GM10248 (cell line): Measurements from ENCODE around the gene ELMOD1.

Experiments
- CTCF ChIA-PET: fragments of 300-600 bp; sonication (Branson Sonifier 250); formaldehyde crosslinking; extraction: SDS; loops from one replicate; lab custom pipeline; 2021; ENCODE audit warnings: antibody characterized with exemption; lab: Yijun Ruan, JAX
- POLR2A ChIA-PET: fragments of 350-650 bp; sonication (Branson Sonifier 250); formaldehyde crosslinking; extraction: SDS; loops from one replicate; lab custom pipeline; 2020; ENCODE audit warnings: antibody characterized with exemption; lab: Yijun Ruan, JAX
- DNase-seq: peaks from one replicate; pipeline ENCODE4 v3.0.0; 2012; ENCODE audit errors: extremely low spot score
- TF ChIP-seq, protein P1 (sequence below): IDR thresholded peaks from 2 replicates; pipeline ENCODE4 v1.5.1; 2012; ENCODE audit warnings: mild to moderate bottlenecking, low read depth; ENCODE audit errors: extremely low read depth, missing control alignments, control extremely low read depth

Gene ELMOD1

DNA sequence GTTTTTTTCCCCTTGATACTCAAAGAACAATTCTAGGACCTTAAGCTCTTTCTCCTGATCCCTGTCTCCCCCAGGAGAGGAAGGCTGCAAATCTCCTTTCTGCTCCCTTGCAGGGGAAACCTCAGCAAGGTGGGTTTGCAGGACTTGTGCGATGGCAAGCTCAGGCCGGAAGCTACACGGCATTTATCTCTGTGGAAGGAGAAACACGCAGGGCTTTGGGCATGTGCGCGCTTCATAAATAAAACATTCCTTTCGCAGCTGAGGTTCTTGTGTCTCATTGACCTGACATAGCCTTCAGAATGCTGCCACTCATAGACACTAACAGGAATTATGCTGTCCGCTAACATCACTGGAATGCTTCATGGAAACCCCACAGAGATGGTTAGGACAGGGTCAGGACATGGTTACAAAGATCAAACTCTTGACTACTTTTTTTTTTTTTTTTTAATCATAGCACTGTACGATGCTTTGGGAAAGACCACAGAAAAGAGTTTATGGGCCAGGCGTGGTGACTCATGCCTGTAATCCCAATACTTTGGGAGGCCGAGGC is 78.3 kb downstream of the ELMOD1 start:
- POLR2A ChIA-PET: no interaction called here
- CTCF ChIA-PET: interaction anchor here (1.2 to 1.9 kb wide), 5 partner anchors 8 to 41 kb away, joined by 3 to 10 read pairs (median 7); no protein-coding TSS in a partner anchor
- TF ChIP-seq, protein P1, sequence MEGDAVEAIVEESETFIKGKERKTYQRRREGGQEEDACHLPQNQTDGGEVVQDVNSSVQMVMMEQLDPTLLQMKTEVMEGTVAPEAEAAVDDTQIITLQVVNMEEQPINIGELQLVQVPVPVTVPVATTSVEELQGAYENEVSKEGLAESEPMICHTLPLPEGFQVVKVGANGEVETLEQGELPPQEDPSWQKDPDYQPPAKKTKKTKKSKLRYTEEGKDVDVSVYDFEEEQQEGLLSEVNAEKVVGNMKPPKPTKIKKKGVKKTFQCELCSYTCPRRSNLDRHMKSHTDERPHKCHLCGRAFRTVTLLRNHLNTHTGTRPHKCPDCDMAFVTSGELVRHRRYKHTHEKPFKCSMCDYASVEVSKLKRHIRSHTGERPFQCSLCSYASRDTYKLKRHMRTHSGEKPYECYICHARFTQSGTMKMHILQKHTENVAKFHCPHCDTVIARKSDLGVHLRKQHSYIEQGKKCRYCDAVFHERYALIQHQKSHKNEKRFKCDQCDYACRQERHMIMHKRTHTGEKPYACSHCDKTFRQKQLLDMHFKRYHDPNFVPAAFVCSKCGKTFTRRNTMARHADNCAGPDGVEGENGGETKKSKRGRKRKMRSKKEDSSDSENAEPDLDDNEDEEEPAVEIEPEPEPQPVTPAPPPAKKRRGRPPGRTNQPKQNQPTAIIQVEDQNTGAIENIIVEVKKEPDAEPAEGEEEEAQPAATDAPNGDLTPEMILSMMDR: no peak
- no peak for DNase-seq

DNA sequence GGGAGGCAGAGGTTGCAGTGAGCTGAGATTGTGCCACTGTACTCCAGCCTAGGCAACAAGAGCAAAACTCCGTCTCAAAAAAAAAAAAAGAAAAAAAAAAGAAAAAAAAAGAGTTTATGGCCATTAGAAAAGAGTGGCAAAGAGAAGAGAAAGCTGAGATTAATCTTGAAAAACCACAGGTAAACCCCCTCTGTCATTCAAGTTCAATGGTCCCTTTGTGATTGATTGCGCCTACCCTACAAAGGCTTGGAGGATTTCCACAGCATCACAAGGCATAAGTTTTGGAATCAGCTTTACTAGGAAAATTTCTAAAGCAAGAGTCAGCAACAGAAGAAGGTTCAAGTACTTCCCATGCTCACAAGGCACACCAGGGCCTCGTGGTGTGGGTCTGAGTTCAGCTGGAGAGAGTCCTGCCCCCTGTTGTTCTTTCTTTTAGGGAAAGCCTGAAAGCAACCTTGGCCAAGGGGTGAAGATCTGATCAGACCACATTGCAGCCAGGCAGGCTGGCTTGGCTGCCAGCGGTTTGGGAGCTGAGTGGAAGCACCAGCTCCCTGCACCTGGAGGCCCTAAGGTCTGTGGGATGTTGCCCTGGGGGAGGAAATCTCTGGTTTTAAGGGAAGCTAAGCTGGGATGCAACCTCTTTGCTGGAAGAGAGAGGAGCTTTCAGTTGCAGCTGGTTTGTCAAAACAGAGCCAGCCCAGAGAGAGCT is 79.1 kb downstream of the ELMOD1 start:
- CTCF ChIA-PET: interaction anchor here (0.6 to 5.0 kb wide), 10 partner anchors 9 to 254 kb away, joined by 3 to 22 read pairs (median 5); no protein-coding TSS in a partner anchor
- TF ChIP-seq, protein P1: no peak
- no peak for DNase-seq
- POLR2A ChIA-PET: no interaction called here

DNA sequence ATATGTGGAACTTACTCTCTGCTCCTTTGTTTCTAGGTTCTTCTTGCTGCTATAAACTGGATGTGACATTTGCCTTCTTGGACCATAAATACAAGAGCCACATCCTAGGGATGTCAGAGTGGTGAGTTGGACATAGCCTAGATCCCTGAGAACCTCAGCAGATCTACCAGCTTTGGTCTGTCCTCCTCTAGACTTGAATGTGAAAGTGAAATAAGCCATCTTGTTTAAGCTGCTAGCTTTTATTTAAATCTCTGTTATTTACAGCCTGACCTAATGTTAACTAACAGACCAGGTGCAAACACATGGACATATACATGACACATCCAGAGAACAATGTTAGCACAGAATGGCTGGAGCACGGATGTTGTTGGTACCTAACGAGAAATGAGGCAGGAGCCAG is 85.0 kb downstream of the ELMOD1 start:
- ChIA-PET POLR2A (no interaction called here), CTCF (interaction anchor here (0.8 to 3.6 kb wide), 4 partner anchors 13 to 127 kb away, joined by 3 to 16 read pairs (median 4); no protein-coding TSS in a partner anchor)
- no peak for DNase-seq
- TF ChIP-seq, protein P1: no peak

DNA sequence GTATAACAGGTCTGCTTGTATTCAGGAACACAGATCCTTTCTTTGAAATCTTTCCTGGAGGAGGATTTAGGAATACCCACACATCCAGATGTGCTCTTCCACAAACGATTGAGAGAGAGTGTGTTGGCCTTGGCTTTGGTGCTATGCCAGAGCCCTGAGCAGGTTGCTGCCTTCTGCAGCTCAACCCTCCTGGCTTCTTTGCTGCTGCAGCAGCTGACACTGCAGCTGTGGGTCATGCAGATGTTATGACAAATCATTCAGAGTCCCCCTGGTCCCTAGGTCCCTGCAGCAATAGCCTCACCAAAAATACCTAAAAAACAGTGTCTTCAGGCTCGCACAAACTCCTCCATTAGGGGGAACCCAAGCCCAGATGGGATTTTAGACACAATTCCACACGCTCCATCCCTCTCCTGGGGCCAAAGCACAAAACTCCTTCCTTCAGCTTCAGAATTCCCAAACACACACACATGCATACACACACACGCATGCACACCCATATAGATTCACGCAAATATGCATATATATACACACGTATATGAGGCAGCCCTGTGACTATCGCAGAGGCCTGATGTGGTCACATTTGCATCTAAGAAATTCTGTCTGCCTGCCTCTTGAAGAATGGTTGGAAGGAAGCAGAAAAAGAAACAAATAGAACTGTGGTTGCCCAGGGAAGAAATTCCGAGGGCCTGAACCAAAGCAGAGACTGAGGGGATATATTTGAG is 85.5 kb downstream of the ELMOD1 start:
- CTCF ChIA-PET: interaction anchor here (0.9 to 3.6 kb wide), 2 partner anchors 13 to 23 kb away, joined by 3 to 16 read pairs; no protein-coding TSS in a partner anchor
- POLR2A ChIA-PET: no interaction called here
- TF ChIP-seq, protein P1: no peak
- DNase-seq: no peak

DNA sequence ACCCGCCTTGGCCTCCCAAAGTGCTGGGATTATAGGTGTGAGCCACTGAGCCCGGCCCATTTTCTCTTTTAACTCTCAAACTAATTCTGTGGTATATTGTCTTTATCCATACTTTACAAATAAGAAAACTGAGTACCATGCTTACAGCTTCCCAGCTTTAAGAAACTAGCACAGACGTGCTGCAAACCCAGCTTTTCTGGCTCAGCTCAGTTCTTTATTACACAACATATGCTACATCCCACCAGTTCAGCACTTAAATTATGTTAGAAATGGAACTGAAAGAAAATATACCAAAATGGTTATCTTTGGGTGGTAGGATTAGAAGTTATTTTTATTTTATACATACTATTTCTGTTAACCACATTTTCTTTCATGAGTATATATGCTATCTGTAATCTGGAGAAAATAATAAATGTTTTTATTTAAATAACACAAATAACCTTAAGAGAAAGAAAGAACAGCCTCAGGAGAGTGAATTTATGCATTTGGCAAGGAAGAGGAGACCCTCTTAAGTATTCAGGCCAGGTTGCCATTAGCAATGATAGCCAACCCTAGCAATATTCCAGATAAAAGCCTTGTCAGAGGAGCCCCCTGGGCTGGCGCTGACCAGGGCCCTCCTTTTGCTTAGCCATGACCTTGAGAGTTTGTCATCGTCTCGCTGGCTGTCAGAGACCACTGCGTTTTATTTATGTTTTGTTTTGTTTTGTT is 87.1 kb downstream of the ELMOD1 start:
- DNase-seq: no peak
- CTCF ChIA-PET: interaction anchor here (3.6 kb wide), 1 partner anchor 11 kb away, joined by 16 read pairs; no protein-coding TSS in a partner anchor
- POLR2A ChIA-PET: no interaction called here
- TF ChIP-seq, protein P1: no peak

DNA sequence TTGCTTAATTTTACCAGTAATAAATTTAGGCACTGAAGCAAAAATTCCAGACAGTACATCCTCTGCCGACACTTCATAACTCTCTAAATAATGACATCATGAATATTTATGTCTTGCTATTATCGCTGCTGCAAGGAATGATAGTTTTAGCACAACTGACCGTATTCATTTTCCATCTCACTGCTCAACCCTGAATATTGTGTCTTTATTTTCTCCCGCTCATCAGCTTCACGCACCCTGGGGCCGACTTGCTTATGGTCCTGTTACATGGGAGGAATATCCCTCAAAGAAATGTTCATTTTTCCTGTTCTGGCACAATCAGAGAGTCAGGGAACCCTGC is 87.7 kb downstream of the ELMOD1 start:
- TF ChIP-seq, protein P1: no peak
- POLR2A ChIA-PET: no interaction called here
- no peak for DNase-seq
- CTCF ChIA-PET: interaction anchor here (1.8 kb wide), 1 partner anchor 8 kb away, joined by 7 read pairs; no protein-coding TSS in a partner anchor
